CD4-positive, alpha-beta memory T cell (primary cell): ENCODE results near the gene HUS1. TPM values are rescaled to one million over a fixed set of nuclear protein-coding genes. Genes with fewer than 3 reads are reported as not detected.
A peak's percentile ranks its signal among the peaks of the same experiment; 100 is the strongest.
"Not testable (repeated sequence)": the region's sequence is repeated elsewhere in the genome, so short reads cannot be mapped to it uniquely, and the experiment has no call there.

Experiments
- CTCF ChIA-PET: fragments of 350-600 bp; sonication (Branson Sonifier 250); formaldehyde crosslinking; loops from one replicate; lab custom pipeline; 2021; ENCODE audit warnings: inconsistent platforms; ENCODE audit not compliant: partially characterized antibody; lab: Charles Lee
- POLR2A ChIA-PET: fragments of 350-600 bp; sonication (Branson Sonifier 250); formaldehyde crosslinking; loops from one replicate; lab custom pipeline; 2021; ENCODE audit not compliant: partially characterized antibody; lab: Charles Lee
- DNase-seq, 5 donors: peaks; one replicate each; pipeline versions ENCODE4 v3.0.0 to v3.0.0-alpha.2; 2020 to 2022; ENCODE audit warnings: mixed read lengths in 1 of 5
- H3K27ac ChIP-seq: one replicate; pipeline ENCODE4 v1.7.0; 2013; ENCODE audit warnings: low read depth, low read length
- H3K27me3 ChIP-seq: 2 replicates; pipeline ENCODE4 v1.7.0; 2013; ENCODE audit warnings: mild to moderate bottlenecking, low read length, moderate library complexity; ENCODE audit not compliant: insufficient read depth
- H3K36me3 ChIP-seq: 2 replicates; pipeline ENCODE4 v1.7.0; 2013; ENCODE audit warnings: mild to moderate bottlenecking, low read length, moderate library complexity; ENCODE audit not compliant: insufficient read depth
- H3K4me1 ChIP-seq: 2 replicates; pipeline ENCODE4 v1.7.0; 2013; ENCODE audit warnings: mild to moderate bottlenecking, low read length, moderate library complexity; ENCODE audit not compliant: insufficient read depth
- H3K4me3 ChIP-seq, 2 donors: one replicate each; pipeline ENCODE4 v1.7.0; 2013; ENCODE audit warnings: low read length in 2 of 2, mild to moderate bottlenecking in 1 of 2
- H3K9me3 ChIP-seq, 2 donors: one replicate each; pipeline ENCODE4 v1.7.0; 2013; ENCODE audit warnings: low read length in 2 of 2, control low read depth in 1 of 2; ENCODE audit not compliant: control insufficient read depth in 1 of 2
- H3K27ac Mint-ChIP-seq, 7 donors: one replicate each; pipeline ENCODE4 v1.8.0; 2020 to 2021; ENCODE audit warnings: mixed read lengths in 7 of 7, mild to moderate bottlenecking in 6 of 7, inconsistent platforms in 3 of 7, moderate library complexity in 3 of 7
- H3K27me3 Mint-ChIP-seq, 2 donors: one replicate each; pipeline ENCODE4 v1.8.0; 2020 to 2021; ENCODE audit warnings: mixed read lengths in 2 of 2
- H3K36me3 Mint-ChIP-seq, 2 donors: one replicate each; pipeline ENCODE4 v1.8.0; 2020 to 2021; ENCODE audit warnings: mixed read lengths in 2 of 2, inconsistent platforms in 1 of 2, mild to moderate bottlenecking in 1 of 2
- H3K4me1 Mint-ChIP-seq, 4 donors: one replicate each; pipeline ENCODE4 v1.8.0; 2020 to 2021; ENCODE audit warnings: mixed read lengths in 4 of 4, mild to moderate bottlenecking in 1 of 4
- H3K4me3 Mint-ChIP-seq, 8 donors: one replicate each; pipeline ENCODE4 v1.8.0; 2020 to 2021; ENCODE audit warnings: mixed read lengths in 8 of 8, mild to moderate bottlenecking in 7 of 8, moderate library complexity in 6 of 8, inconsistent platforms in 3 of 8
- H3K9me3 Mint-ChIP-seq, 8 donors: one replicate each; pipeline ENCODE4 v1.8.0; 2020 to 2021; ENCODE audit warnings: mixed read lengths in 8 of 8, mild to moderate bottlenecking in 5 of 8, inconsistent platforms in 3 of 8, moderate library complexity in 1 of 8
- intact Hi-C: fragments of 100-400 bp; cut with micrococcal nuclease; formaldehyde crosslinking; loops from one replicate; pipeline ENCODE4 v1.15.1; 2023
- polyA plus RNA-seq, 2 donors: library from polyadenylated mRNA; unstranded; fragments of 300-500 nt; fragmentation: Illumina TruSeq; gene quantifications; one replicate each; pipeline ENCODE4 v1.2.3, GENCODE V29; 2021
- total RNA-seq, 2 experiments: library from RNA; stranded (reverse); gene quantifications; one replicate each; pipeline ENCODE4 v1.2.3, GENCODE V29; 2021

Gene HUS1
- total and polyA plus RNA-seq, 4 experiments from 2014 or later = 39.7 to 74.1 (median 63.2) TPM

DNA sequence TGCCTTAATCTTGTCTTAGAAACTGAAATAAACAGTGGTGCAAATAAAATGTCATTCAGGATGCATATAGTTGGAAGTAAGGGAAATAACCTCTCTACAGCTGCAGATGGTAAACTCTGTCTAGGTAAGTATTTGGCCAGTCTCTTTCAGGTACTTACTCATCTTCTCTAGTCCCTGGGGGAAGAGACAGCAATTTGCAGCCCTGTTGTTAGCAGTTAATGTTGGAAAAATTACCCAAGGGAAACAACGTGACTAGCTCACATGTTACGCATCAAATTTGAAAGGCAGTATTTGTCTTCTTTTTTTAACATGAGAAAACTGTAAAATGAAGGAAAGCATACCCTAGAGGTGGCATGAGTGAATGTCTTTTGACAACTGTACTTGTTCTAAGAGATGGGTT is 3.2 kb upstream of the HUS1 start:
- Histone ChIP-seq H3K4me3 (no peak overlapping the region), H3K27ac (no peak overlapping the region), H3K27me3 (no peaks in the 10 kb centered on the region), H3K4me1 (peaks cover 17% of the 10 kb centered on the region), H3K9me3 (no peaks in the 10 kb centered on the region), H3K36me3 (peaks cover 6% of the 10 kb centered on the region)
- H3K36me3 Mint-ChIP-seq = peaks cover 8 to 13% of the 10 kb centered on the region in 2 donors
- intact Hi-C loops = no loop called here
- H3K27me3 Mint-ChIP-seq = no peaks in the 10 kb centered on the region
- ChIA-PET CTCF (interaction anchor here (1.0 to 2.1 kb wide), 3 partner anchors 9 to 128 kb away, joined by 3 to 13 read pairs (median 7); no protein-coding TSS in a partner anchor), POLR2A (interaction anchor here (0.9 to 1.6 kb wide), 4 partner anchors 9 to 106 kb away, joined by 3 to 4 read pairs (median 4); partner anchors contain the start of gene UPP1)
- H3K27ac Mint-ChIP-seq = no peak overlapping the region
- peaks cover 0 to 5% (median 0%) of the 10 kb centered on the region in 8 donors for H3K9me3 Mint-ChIP-seq
- no peak for DNase-seq
- H3K4me3 Mint-ChIP-seq = no peak overlapping the region
- H3K4me1 Mint-ChIP-seq = peaks cover 11 to 21% (median 17%) of the 10 kb centered on the region in 4 donors

DNA sequence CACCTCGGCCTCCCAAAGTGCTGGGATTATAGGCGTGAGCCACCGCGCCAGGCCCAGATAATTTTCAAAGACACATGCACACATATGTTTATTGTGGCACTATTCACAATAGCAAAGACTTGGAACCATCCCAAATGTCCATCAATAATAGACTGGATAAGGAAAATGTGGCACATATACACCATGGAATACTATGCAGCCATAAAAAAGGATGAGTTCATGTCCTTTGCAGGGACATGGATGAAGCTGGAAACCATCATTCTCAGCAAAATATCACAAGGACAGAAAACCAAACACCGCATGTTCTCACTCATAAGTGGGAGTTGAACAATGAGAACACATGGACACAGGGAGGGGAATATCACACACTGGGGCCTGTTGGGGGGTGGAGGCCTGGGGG is 1.2 kb upstream of the HUS1 start:
- peaks cover 17 to 32% of the 10 kb centered on the region in 2 donors for H3K36me3 Mint-ChIP-seq
- peaks cover 11 to 30% (median 22%) of the 10 kb centered on the region in 4 donors for H3K4me1 Mint-ChIP-seq
- H3K9me3 ChIP-seq, H3K27ac ChIP-seq, H3K9me3 Mint-ChIP-seq, DNase-seq, H3K27me3 Mint-ChIP-seq, intact Hi-C loops, H3K4me3 ChIP-seq, H3K27me3 ChIP-seq: not testable (repeated sequence)
- POLR2A ChIA-PET = interaction anchor here (1.6 kb wide), 1 partner anchor 11 kb away, joined by 6 read pairs; no protein-coding TSS in a partner anchor
- H3K4me3 Mint-ChIP-seq = peak overlapping the region in 2 of 8 donors; percentile 9 to 59
- peak overlapping the region in 2 of 7 donors; percentile 29 to 97 for H3K27ac Mint-ChIP-seq
- Histone ChIP-seq H3K36me3 (peaks cover 26% of the 10 kb centered on the region), H3K4me1 (peaks cover 23% of the 10 kb centered on the region)
- CTCF ChIA-PET = interaction anchor here (1.1 to 1.6 kb wide), 2 partner anchors 8 to 10 kb away, joined by 5 read pairs; no protein-coding TSS in a partner anchor

DNA sequence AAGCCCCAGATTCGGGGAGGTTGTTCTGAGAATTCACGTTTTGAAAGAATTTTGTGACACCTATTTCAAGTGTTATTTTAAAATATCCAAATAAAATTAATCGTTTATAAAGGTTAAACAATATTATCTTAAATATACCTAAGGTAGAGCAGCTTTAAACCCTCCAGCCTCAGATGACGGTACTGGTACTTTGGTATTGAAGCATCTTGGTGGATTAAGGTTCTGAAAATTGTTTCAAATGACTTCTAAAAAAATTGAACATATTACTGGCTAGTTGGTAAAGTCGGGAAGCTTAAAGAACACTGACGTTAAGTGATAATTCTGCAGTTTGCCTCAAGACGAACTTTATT is 392 bp upstream of the HUS1 start:
- Mint-ChIP-seq H3K4me3 (peak overlapping the region; percentile 92 to 99 (median 95)), H3K4me1 (peaks cover 11 to 30% (median 22%) of the 10 kb centered on the region in 4 donors), H3K27ac (peak overlapping the region; percentile 97 to 100 (median 98)), H3K9me3 (peaks cover 0 to 5% (median 0%) of the 10 kb centered on the region in 8 donors), H3K27me3 (no peaks in the 10 kb centered on the region), H3K36me3 (peaks cover 18 to 35% of the 10 kb centered on the region in 2 donors)
- POLR2A ChIA-PET = interaction anchor here (1.0 to 1.6 kb wide), 2 partner anchors 12 to 109 kb away, joined by 4 to 6 read pairs; partner anchors contain the start of gene UPP1
- peaks cover 23% of the 10 kb centered on the region for H3K4me1 ChIP-seq
- CTCF ChIA-PET = interaction anchor here (1.1 to 1.6 kb wide), 2 partner anchors 9 to 11 kb away, joined by 5 read pairs; no protein-coding TSS in a partner anchor
- peak overlapping the region; percentile 83 for H3K27ac ChIP-seq
- H3K36me3 ChIP-seq = peaks cover 33% of the 10 kb centered on the region
- no peaks in the 10 kb centered on the region for H3K27me3 ChIP-seq
- intact Hi-C loops = loop anchor here (1.0 kb wide), 4 partner anchors 11 to 130 kb away; partner anchors contain the start of genes C7orf57 and UPP1
- no peaks in the 10 kb centered on the region for H3K9me3 ChIP-seq
- H3K4me3 ChIP-seq = peak overlapping the region; percentile 31 to 81
- no peak for DNase-seq

DNA sequence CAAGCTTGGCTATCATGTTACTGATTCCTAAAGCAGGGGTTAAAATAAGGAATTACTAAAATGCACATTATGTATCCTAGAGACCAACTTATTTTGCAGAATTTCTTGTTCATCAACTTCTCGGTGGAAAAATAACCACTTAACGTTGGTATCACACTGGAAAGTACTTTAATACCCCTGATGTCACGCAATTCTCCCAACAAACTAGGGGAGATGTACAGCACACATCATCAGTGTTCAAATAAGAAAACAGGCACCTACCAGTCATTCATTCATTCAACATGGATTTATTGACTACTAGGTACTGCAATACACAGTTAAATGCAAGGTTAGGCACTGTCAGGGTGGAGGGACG is 648 bp downstream of the HUS1 start:
- peaks cover 23% of the 10 kb centered on the region for H3K4me1 ChIP-seq
- DNase-seq = no peak
- peak overlapping the region; percentile 83 for H3K27ac ChIP-seq
- Mint-ChIP-seq H3K36me3 (peaks cover 28 to 45% of the 10 kb centered on the region in 2 donors), H3K4me3 (peak overlapping the region; percentile 92 to 99 (median 95)), H3K27ac (peak overlapping the region; percentile 97 to 100 (median 98)), H3K9me3 (peaks cover 0 to 5% (median 0%) of the 10 kb centered on the region in 8 donors), H3K4me1 (peaks cover 16 to 35% (median 26%) of the 10 kb centered on the region in 4 donors), H3K27me3 (no peaks in the 10 kb centered on the region)
- intact Hi-C loops = loop anchor here (1.0 kb wide), 4 partner anchors 13 to 132 kb away; partner anchors contain the start of genes C7orf57 and UPP1
- CTCF ChIA-PET = interaction anchor here (0.8 to 2.1 kb wide), 9 partner anchors 10 to 131 kb away, joined by 3 to 14 read pairs (median 4); no protein-coding TSS in a partner anchor
- POLR2A ChIA-PET = interaction anchor here (1.0 to 1.8 kb wide), 4 partner anchors 10 to 117 kb away, joined by 3 to 9 read pairs (median 4); partner anchors contain the start of gene UPP1
- H3K4me3 ChIP-seq = peak overlapping the region; percentile 72 to 81
- H3K27me3 ChIP-seq = no peaks in the 10 kb centered on the region
- H3K36me3 ChIP-seq = peaks cover 43% of the 10 kb centered on the region
- no peaks in the 10 kb centered on the region for H3K9me3 ChIP-seq

DNA sequence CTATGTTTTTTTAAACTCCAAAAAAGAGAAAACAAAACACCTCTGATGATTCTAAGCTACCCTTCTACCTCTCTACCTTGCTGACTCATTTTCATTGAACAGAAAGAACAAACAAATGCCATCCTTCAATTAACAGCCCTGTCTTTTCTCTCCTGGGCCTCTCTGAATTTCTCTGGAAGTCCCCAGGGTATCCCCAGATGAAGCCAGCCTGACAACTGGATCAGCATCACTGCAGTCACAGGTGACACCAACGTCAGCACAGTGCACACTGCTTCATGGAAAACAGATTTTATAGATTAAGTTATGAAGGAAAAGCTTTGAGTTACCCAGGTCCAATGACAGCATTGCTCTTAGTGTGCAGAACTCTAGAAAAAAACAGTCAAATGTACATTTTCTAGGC is 5.7 kb downstream of the HUS1 start:
- DNase-seq = no peak
- Histone ChIP-seq H3K9me3 (no peaks in the 10 kb centered on the region), H3K36me3 (peaks cover 66% of the 10 kb centered on the region), H3K27ac (no peak overlapping the region), H3K4me3 (no peak overlapping the region), H3K4me1 (peaks cover 16% of the 10 kb centered on the region), H3K27me3 (no peaks in the 10 kb centered on the region)
- Mint-ChIP-seq H3K27ac (peak overlapping the region in 1 of 7 donors; percentile 14), H3K4me1 (peaks cover 26 to 47% (median 32%) of the 10 kb centered on the region in 4 donors), H3K4me3 (no peak overlapping the region), H3K36me3 (peaks cover 67 to 84% of the 10 kb centered on the region in 2 donors), H3K9me3 (peaks cover 0 to 1% (median 0%) of the 10 kb centered on the region in 8 donors), H3K27me3 (no peaks in the 10 kb centered on the region)
- intact Hi-C loops = no loop called here
- ChIA-PET CTCF (interaction anchor here (0.9 to 3.6 kb wide), 5 partner anchors 9 to 137 kb away, joined by 3 to 12 read pairs (median 3); no protein-coding TSS in a partner anchor), POLR2A (no interaction called here)

DNA sequence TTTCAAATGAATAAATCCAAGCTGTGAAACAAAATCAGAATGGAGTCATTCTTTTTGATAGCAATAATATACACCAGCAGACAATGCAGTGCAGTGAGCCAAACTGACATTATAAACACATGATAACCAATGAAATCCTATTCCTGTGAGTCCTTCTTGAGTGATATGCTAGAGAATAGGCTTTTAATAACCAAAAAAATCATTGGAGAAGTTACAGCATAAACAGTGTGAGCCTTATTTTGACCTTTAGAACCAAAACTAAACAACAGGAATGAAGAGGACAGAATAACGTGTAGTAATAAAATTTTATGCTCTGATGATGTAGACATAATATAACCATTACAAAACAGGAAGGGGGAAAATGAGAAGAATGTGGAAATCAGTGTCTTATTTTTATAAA is 8.7 kb downstream of the HUS1 start:
- no peak for DNase-seq
- H3K4me3 ChIP-seq = no peak overlapping the region
- no peaks in the 10 kb centered on the region for H3K27me3 ChIP-seq
- no peaks in the 10 kb centered on the region for H3K9me3 ChIP-seq
- Mint-ChIP-seq H3K27ac (peak overlapping the region in 1 of 7 donors; percentile 48), H3K4me3 (no peak overlapping the region), H3K27me3 (no peaks in the 10 kb centered on the region), H3K4me1 (peaks cover 18 to 32% (median 23%) of the 10 kb centered on the region in 4 donors), H3K36me3 (peaks cover 71 to 85% of the 10 kb centered on the region in 2 donors), H3K9me3 (peaks cover 0 to 1% (median 0%) of the 10 kb centered on the region in 8 donors)
- H3K27ac ChIP-seq = no peak overlapping the region
- intact Hi-C loops = no loop called here
- peaks cover 70% of the 10 kb centered on the region for H3K36me3 ChIP-seq
- ChIA-PET CTCF (interaction anchor here (0.7 to 2.3 kb wide), 4 partner anchors 17 to 36 kb away, joined by 3 to 8 read pairs (median 3); no protein-coding TSS in a partner anchor), POLR2A (interaction anchor here (0.7 to 1.3 kb wide), 2 partner anchors 12 to 20 kb away, joined by 3 read pairs; no protein-coding TSS in a partner anchor)
- H3K4me1 ChIP-seq = no peaks in the 10 kb centered on the region
